GM19035 (cell line): ENCODE results near the gene FOXO6.

Experiments used
- ATAC-seq: cut with Tn5 transposase; IDR thresholded peaks from one replicate; pipeline ENCODE4 v1.9.1; 2021; ENCODE audit not compliant: unreplicated experiment

Gene FOXO6

GRCh38 chr1:41400225-41400624 lies 39.0 kb downstream of the FOXO6 start:
- no peak for ATAC-seq

- no peak for ATAC-seq
Measured at GRCh38 chr1:41401899-41402298, 40.7 kb downstream of the FOXO6 start.

- no peak for ATAC-seq
Measured at GRCh38 chr1:41404308-41404761, 43.1 kb downstream of the FOXO6 start.

GRCh38 chr1:41407664-41408252 lies 46.5 kb downstream of the FOXO6 start:
- no peak for ATAC-seq

- ATAC-seq = no peak
Measured at GRCh38 chr1:41408691-41409090, 47.5 kb downstream of the FOXO6 start.

GRCh38 chr1:41409825-41410224 lies 48.6 kb downstream of the FOXO6 start:
- no peak for ATAC-seq

GRCh38 chr1:41410462-41410861 lies 49.2 kb downstream of the FOXO6 start:
- ATAC-seq = no peak

- ATAC-seq = no peak
Measured at GRCh38 chr1:41411229-41411628, 50.0 kb downstream of the FOXO6 start.

- ATAC-seq = no peak
Measured at GRCh38 chr1:41412748-41413147, 51.5 kb downstream of the FOXO6 start.

- ATAC-seq = no peak
Measured at GRCh38 chr1:41413748-41414281, 52.6 kb downstream of the FOXO6 start.

- no peak for ATAC-seq
Measured at GRCh38 chr1:41414296-41414695, 53.1 kb downstream of the FOXO6 start.

GRCh38 chr1:41414716-41415306 lies 53.6 kb downstream of the FOXO6 start:
- no peak for ATAC-seq

GRCh38 chr1:41416081-41416480 lies 54.8 kb downstream of the FOXO6 start:
- ATAC-seq = no peak

- ATAC-seq = no peak
Measured at GRCh38 chr1:41416552-41417334, 55.5 kb downstream of the FOXO6 start.

- ATAC-seq = no peak
Measured at GRCh38 chr1:41417335-41417682, 56.1 kb downstream of the FOXO6 start.

GRCh38 chr1:41417746-41418145 lies 56.5 kb downstream of the FOXO6 start:
- ATAC-seq = no peak

- ATAC-seq = no peak
Measured at GRCh38 chr1:41418857-41419583, 57.8 kb downstream of the FOXO6 start.

GRCh38 chr1:41419584-41420295 lies 58.5 kb downstream of the FOXO6 start:
- no peak for ATAC-seq

- no peak for ATAC-seq
Measured at GRCh38 chr1:41420351-41420750, 59.1 kb downstream of the FOXO6 start.

GRCh38 chr1:41420860-41421259 lies 59.6 kb downstream of the FOXO6 start:
- ATAC-seq = no peak

GRCh38 chr1:41422306-41422705 lies 61.1 kb downstream of the FOXO6 start:
- ATAC-seq = no peak
